HUES48 (cell line): Measurements from ENCODE around the gene PEA15.

ENCODE experiments used
- H3K27ac ChIP-seq: one replicate; pipeline ENCODE4 v1.7.0; 2013; ENCODE audit warnings: low read depth, low read length, inconsistent platforms
- H3K27me3 ChIP-seq: 2 replicates; pipeline ENCODE4 v1.6.1; 2013; ENCODE audit warnings: mild to moderate bottlenecking, low read length; ENCODE audit not compliant: control insufficient read depth, insufficient read depth
- H3K36me3 ChIP-seq: 2 replicates; pipeline ENCODE4 v1.6.1; 2013; ENCODE audit warnings: low read length; ENCODE audit not compliant: control insufficient read depth, insufficient read depth
- H3K4me1 ChIP-seq: 2 replicates; pipeline ENCODE4 v1.6.1; 2013; ENCODE audit warnings: mild to moderate bottlenecking, low read length; ENCODE audit not compliant: control insufficient read depth, insufficient read depth
- H3K4me3 ChIP-seq: 2 replicates; pipeline ENCODE4 v1.5.1; 2013; ENCODE audit warnings: mild to moderate bottlenecking, low read depth, low read length
- H3K9ac ChIP-seq: 2 replicates; pipeline ENCODE4 v1.6.1; 2013; ENCODE audit warnings: mild to moderate bottlenecking, low read depth, low read length, moderate library complexity
- H3K9me3 ChIP-seq: 2 replicates; pipeline ENCODE4 v1.6.1; 2013; ENCODE audit warnings: low read length; ENCODE audit not compliant: control insufficient read depth, insufficient read depth

Gene PEA15

GRCh38 chr1:160166166-160166868 is 38.9 kb upstream of the PEA15 start:
- Histone ChIP-seq H3K9me3 (no peaks in the 10 kb centered on the region), H3K9ac (no peak overlapping the region), H3K27me3 (0 out of 2 replicates have a peak, but pooled peaks cover 10% of the 10 kb centered on the region), H3K27ac (no peak overlapping the region), H3K4me3 (no peak overlapping the region), H3K36me3 (no peaks in the 10 kb centered on the region), H3K4me1 (peaks cover 45% of the 10 kb centered on the region)

- no peak overlapping the region for H3K27ac ChIP-seq
- no peaks in the 10 kb centered on the region for H3K9me3 ChIP-seq
- peaks cover 14% of the 10 kb centered on the region; the same call in 1 of the 2 replicates for H3K27me3 ChIP-seq
- H3K4me1 ChIP-seq = peaks cover 50% of the 10 kb centered on the region
- H3K36me3 ChIP-seq = no peaks in the 10 kb centered on the region
- no peak overlapping the region for H3K9ac ChIP-seq
- H3K4me3 ChIP-seq = no peak overlapping the region
Observed at GRCh38 chr1:160167056-160167455, 38.1 kb upstream of the PEA15 start.

- peaks cover 15% of the 10 kb centered on the region; the same call in 1 of the 2 replicates for H3K27me3 ChIP-seq
- H3K9ac ChIP-seq = no peak overlapping the region
- H3K4me3 ChIP-seq = no peak overlapping the region
- peaks cover 50% of the 10 kb centered on the region for H3K4me1 ChIP-seq
- no peaks in the 10 kb centered on the region for H3K36me3 ChIP-seq
- no peak overlapping the region for H3K27ac ChIP-seq
- H3K9me3 ChIP-seq = no peaks in the 10 kb centered on the region
Observed at GRCh38 chr1:160167580-160167979, 37.6 kb upstream of the PEA15 start.

GRCh38 chr1:160168016-160168415 is 37.2 kb upstream of the PEA15 start:
- Histone ChIP-seq H3K36me3 (no peaks in the 10 kb centered on the region), H3K4me1 (peaks cover 51% of the 10 kb centered on the region), H3K4me3 (no peak overlapping the region), H3K27ac (no peak overlapping the region), H3K27me3 (peaks cover 20% of the 10 kb centered on the region; the same call in 1 of the 2 replicates), H3K9ac (no peak overlapping the region), H3K9me3 (no peaks in the 10 kb centered on the region)

- Histone ChIP-seq H3K4me3 (peak overlapping the region; percentile 38), H3K36me3 (no peaks in the 10 kb centered on the region), H3K9ac (no peak overlapping the region), H3K4me1 (peaks cover 51% of the 10 kb centered on the region), H3K27me3 (peaks cover 26% of the 10 kb centered on the region; the same call in 1 of the 2 replicates), H3K27ac (peak overlapping the region; percentile 98), H3K9me3 (no peaks in the 10 kb centered on the region)
Observed at GRCh38 chr1:160168609-160169369, 36.4 kb upstream of the PEA15 start.

- Histone ChIP-seq H3K4me3 (peak overlapping the region; percentile 38), H3K9ac (peak overlapping the region; percentile 38), H3K4me1 (peaks cover 51% of the 10 kb centered on the region), H3K27me3 (peaks cover 26% of the 10 kb centered on the region), H3K9me3 (no peaks in the 10 kb centered on the region), H3K36me3 (no peaks in the 10 kb centered on the region), H3K27ac (peak overlapping the region; percentile 98)
Observed at GRCh38 chr1:160169553-160170399, 35.4 kb upstream of the PEA15 start.

GRCh38 chr1:160171354-160171753 is 33.8 kb upstream of the PEA15 start:
- Histone ChIP-seq H3K36me3 (no peaks in the 10 kb centered on the region), H3K27ac (peak overlapping the region; percentile 69), H3K9me3 (no peaks in the 10 kb centered on the region), H3K27me3 (peaks cover 26% of the 10 kb centered on the region), H3K4me3 (no peak overlapping the region), H3K4me1 (peaks cover 51% of the 10 kb centered on the region), H3K9ac (no peak overlapping the region)

GRCh38 chr1:160171980-160172379 is 33.2 kb upstream of the PEA15 start:
- no peak overlapping the region for H3K9ac ChIP-seq
- H3K27ac ChIP-seq = peak overlapping the region; percentile 69
- H3K36me3 ChIP-seq = no peaks in the 10 kb centered on the region
- no peak overlapping the region for H3K4me3 ChIP-seq
- peaks cover 51% of the 10 kb centered on the region for H3K4me1 ChIP-seq
- no peaks in the 10 kb centered on the region for H3K9me3 ChIP-seq
- H3K27me3 ChIP-seq = peaks cover 22% of the 10 kb centered on the region

GRCh38 chr1:160177231-160177630 is 28.0 kb upstream of the PEA15 start:
- H3K4me3 ChIP-seq = no peak overlapping the region

GRCh38 chr1:160177667-160178066 is 27.5 kb upstream of the PEA15 start:
- Histone ChIP-seq H3K27me3 (peaks cover 9% of the 10 kb centered on the region; the same call in 1 of the 2 replicates), H3K9me3 (no peaks in the 10 kb centered on the region), H3K36me3 (no peaks in the 10 kb centered on the region), H3K27ac (peak overlapping the region; percentile 40), H3K4me3 (no peak overlapping the region), H3K4me1 (peaks cover 8% of the 10 kb centered on the region), H3K9ac (no peak overlapping the region)

More at GRCh38 chr1:160177231-160177630, 28.0 kb upstream of the PEA15 start:
- H3K9me3 ChIP-seq = no peaks in the 10 kb centered on the region
- peaks cover 13% of the 10 kb centered on the region for H3K4me1 ChIP-seq
- H3K27me3 ChIP-seq = peaks cover 11% of the 10 kb centered on the region; the same call in 1 of the 2 replicates
- H3K27ac ChIP-seq = peak overlapping the region; percentile 40
- H3K9ac ChIP-seq = no peak overlapping the region
- no peaks in the 10 kb centered on the region for H3K36me3 ChIP-seq
